NB4 (cell line): ENCODE measurements around the gene PRSS3.

Source experiments
- CTCF ChIP-seq: IDR thresholded peaks from one replicate; pipeline ENCODE4 v1.5.1; 2012; ENCODE audit warnings: low read depth, low read length
- MYC ChIP-seq: IDR thresholded peaks from 2 replicates; pipeline ENCODE4 v1.6.1; 2011; ENCODE audit warnings: low read depth, low read length
- POLR2A ChIP-seq: IDR thresholded peaks from 2 replicates; pipeline ENCODE4 v1.6.1; 2011; ENCODE audit warnings: mild to moderate bottlenecking; ENCODE audit not compliant: insufficient read length; ENCODE audit errors: extremely low read depth

DNA sequence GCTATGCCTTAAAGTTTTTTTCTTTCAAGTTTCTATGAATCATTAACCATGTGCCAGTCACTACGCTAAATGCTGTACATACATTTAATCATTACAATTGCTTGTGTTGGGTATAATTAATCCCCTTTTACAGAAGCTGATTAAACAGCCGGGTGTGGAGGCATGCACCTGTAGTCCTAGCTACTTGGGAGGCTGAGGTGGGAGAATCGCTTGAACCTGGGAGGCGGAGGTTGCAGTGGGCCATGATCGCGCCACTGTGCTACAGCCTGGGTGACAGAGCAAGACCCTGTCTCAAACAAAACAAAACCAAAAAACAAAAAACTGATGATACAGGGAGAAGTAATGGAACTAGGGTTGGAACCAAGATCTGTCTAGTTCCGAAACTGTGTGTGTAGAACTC lies 20.4 kb downstream of the PRSS3 start:
- TF ChIP-seq POLR2A (no peak), CTCF (no peak), MYC (no peak)
